ENCODE data around the gene MAP3K5.
"Not testable (repeated sequence)": the region's sequence is repeated elsewhere in the genome, so short reads cannot be mapped to it uniquely, and the experiment has no call there.

The MAP3K5 gene

GRCh38 chr6:136793363-136793762, 1.1 kb upstream of the MAP3K5 start:
- no peak for TF ChIP-seq CTCF (IDR thresholded peaks at IDR 0.05; ENCODE audit: low read depth, low read length)
- in situ Hi-C loops (cut with HindIII; ENCODE audit: low sequenced_read_pairs) = no loop called here
- peak overlapping the region; percentile 82 for H3K4me3 ChIP-seq (ENCODE audit: low read depth, low read length)
- no peak for DNase-seq (ENCODE audit: low read depth, low spot score)

DNA sequence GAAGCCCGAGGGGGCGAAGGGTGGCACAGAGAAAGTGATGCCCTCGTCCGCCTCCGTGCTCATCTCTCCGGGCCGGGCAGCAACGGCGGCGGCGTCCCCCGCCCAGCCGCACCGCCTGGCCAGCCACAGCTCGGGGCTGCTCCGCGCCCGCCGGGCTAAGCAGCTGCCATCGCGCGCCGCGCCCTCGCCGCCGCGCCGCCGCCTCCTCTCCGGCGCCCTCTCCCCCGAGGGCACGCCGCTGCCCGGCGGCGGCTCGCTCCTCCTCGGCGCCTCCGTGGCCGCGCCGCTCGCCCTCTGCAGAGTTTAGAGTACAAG, 225 bp downstream of the MAP3K5 start:
- in situ Hi-C loops (cut with HindIII; ENCODE audit: low sequenced_read_pairs) = no loop called here
- TF ChIP-seq CTCF (IDR thresholded peaks at IDR 0.05; ENCODE audit: low read depth, low read length) = no peak
- H3K4me3 ChIP-seq (ENCODE audit: low read depth, low read length) = peak overlapping the region; percentile 82
- DNase-seq (ENCODE audit: low read depth, low spot score) = no peak

GRCh38 chr6:136791296-136792094, 782 bp downstream of the MAP3K5 start:
- peak overlapping the region; percentile 82 for H3K4me3 ChIP-seq (ENCODE audit: low read depth, low read length)
- TF ChIP-seq CTCF (IDR thresholded peaks at IDR 0.05; ENCODE audit: low read depth, low read length) = no peak
- in situ Hi-C loops (cut with HindIII; ENCODE audit: low sequenced_read_pairs) = no loop called here
- peak; percentile 60 for DNase-seq (ENCODE audit: low read depth, low spot score)

- in situ Hi-C loops (cut with HindIII; ENCODE audit: low sequenced_read_pairs) = no loop called here
- peak overlapping the region; percentile 82 for H3K4me3 ChIP-seq (ENCODE audit: low read depth, low read length)
- DNase-seq (ENCODE audit: low read depth, low spot score) = peak; percentile 30
- no peak for TF ChIP-seq CTCF (IDR thresholded peaks at IDR 0.05; ENCODE audit: low read depth, low read length)
These were observed 1.6 kb downstream of the MAP3K5 start for GRCh38 chr6:136790411-136791295.

DNA sequence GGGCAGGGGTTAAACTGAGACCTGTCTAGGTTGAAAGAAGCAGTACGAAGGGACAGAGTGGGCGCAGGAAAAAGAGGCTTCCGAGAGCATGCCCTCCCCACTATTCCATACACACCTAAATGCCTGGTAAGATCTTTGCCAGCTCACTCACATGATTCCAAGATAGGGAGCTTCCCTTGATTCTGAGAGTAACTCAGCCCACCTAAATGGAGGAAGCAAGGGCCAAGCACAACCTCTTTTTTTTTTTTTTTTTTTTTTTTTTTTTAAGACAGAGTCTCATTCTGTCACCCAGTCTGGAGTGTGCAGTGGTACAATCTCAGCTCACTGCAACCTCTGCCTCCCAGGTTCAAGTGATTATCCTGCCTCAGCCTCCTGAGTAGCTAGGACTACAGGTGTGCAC, 2.8 kb downstream of the MAP3K5 start:
- DNase-seq (ENCODE audit: low read depth, low spot score); in situ Hi-C loops (cut with HindIII; ENCODE audit: low sequenced_read_pairs): not testable (repeated sequence)
- H3K4me3 ChIP-seq (ENCODE audit: low read depth, low read length) = peak overlapping the region; percentile 7

- peak; percentile 86 for DNase-seq (ENCODE audit: low read depth, low spot score)
- H3K4me3 ChIP-seq (ENCODE audit: low read depth, low read length) = no peak overlapping the region
- in situ Hi-C loops (cut with HindIII; ENCODE audit: low sequenced_read_pairs) = no loop called here
- no peak for TF ChIP-seq CTCF (IDR thresholded peaks at IDR 0.05; ENCODE audit: low read depth, low read length)
These were observed 4.0 kb downstream of the MAP3K5 start for GRCh38 chr6:136788069-136788902.
